GM10248 (cell line): ENCODE results near the gene OPRL1.

Source experiments
- CTCF ChIA-PET: fragments of 300-600 bp; sonication (Branson Sonifier 250); formaldehyde crosslinking; extraction: SDS; loops from one replicate; lab custom pipeline; 2021; ENCODE audit warnings: antibody characterized with exemption; lab: Yijun Ruan, JAX
- POLR2A ChIA-PET: fragments of 350-650 bp; sonication (Branson Sonifier 250); formaldehyde crosslinking; extraction: SDS; loops from one replicate; lab custom pipeline; 2020; ENCODE audit warnings: antibody characterized with exemption; lab: Yijun Ruan, JAX
- DNase-seq: peaks from one replicate; pipeline ENCODE4 v3.0.0; 2012; ENCODE audit errors: extremely low spot score
- CTCF ChIP-seq: IDR thresholded peaks from 2 replicates; pipeline ENCODE4 v1.5.1; 2012; ENCODE audit warnings: mild to moderate bottlenecking, low read depth; ENCODE audit errors: extremely low read depth, missing control alignments, control extremely low read depth

OPRL1 gene

GRCh38 chr20:64051033-64051452, 28.8 kb upstream of the OPRL1 start:
- ChIA-PET POLR2A (no interaction called here), CTCF (interaction anchor here (0.8 to 7.8 kb wide), 2 partner anchors 12 to 74 kb away, joined by 3 to 69 read pairs; no protein-coding TSS in a partner anchor)
- no peak for DNase-seq
- no peak for TF ChIP-seq CTCF

GRCh38 chr20:64051561-64052325, 28.1 kb upstream of the OPRL1 start:
- ChIA-PET CTCF (interaction anchor here (3.5 to 7.8 kb wide), 2 partner anchors 12 to 72 kb away, joined by 12 to 69 read pairs; partner anchors contain the start of genes PRPF6 and SAMD10), POLR2A (no interaction called here)
- TF ChIP-seq CTCF = no peak
- DNase-seq = no peak

DNA sequence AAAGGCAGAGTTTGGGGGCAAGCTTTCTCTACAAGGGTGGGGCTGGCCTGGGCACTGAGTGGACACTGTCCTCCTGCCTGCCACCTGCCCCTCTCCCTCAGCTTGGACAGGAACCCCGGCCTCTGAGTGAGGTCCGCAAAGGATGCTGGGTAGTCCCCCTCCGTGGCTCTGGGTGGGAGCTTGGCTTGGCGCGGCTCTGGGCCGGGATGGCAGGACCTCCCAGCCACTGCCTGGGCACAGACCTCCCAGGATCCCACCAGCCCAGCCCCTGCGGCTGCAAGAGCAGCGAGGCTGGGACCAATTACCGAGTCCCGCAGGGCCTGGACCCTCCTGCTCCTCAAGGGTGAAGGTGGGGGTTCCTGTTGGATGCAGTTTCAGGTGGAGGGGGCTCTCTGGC, 27.6 kb upstream of the OPRL1 start:
- ChIA-PET POLR2A (no interaction called here), CTCF (interaction anchor here (3.5 to 7.8 kb wide), 2 partner anchors 13 to 72 kb away, joined by 12 to 69 read pairs; partner anchors contain the start of genes PRPF6 and SAMD10)
- no peak for TF ChIP-seq CTCF
- DNase-seq = no peak

GRCh38 chr20:64052987-64053840, 26.7 kb upstream of the OPRL1 start:
- no peak for DNase-seq
- no peak for TF ChIP-seq CTCF
- CTCF ChIA-PET = interaction anchor here (1.3 to 7.8 kb wide), 7 partner anchors 9 to 73 kb away, joined by 3 to 69 read pairs (median 7); partner anchors contain the start of genes LKAAEAR1, PRPF6, SAMD10 and TCEA2
- POLR2A ChIA-PET = interaction anchor here (0.5 to 1.2 kb wide), 2 partner anchors 17 to 151 kb away, joined by 3 read pairs; partner anchors contain the start of gene C20orf204

DNA sequence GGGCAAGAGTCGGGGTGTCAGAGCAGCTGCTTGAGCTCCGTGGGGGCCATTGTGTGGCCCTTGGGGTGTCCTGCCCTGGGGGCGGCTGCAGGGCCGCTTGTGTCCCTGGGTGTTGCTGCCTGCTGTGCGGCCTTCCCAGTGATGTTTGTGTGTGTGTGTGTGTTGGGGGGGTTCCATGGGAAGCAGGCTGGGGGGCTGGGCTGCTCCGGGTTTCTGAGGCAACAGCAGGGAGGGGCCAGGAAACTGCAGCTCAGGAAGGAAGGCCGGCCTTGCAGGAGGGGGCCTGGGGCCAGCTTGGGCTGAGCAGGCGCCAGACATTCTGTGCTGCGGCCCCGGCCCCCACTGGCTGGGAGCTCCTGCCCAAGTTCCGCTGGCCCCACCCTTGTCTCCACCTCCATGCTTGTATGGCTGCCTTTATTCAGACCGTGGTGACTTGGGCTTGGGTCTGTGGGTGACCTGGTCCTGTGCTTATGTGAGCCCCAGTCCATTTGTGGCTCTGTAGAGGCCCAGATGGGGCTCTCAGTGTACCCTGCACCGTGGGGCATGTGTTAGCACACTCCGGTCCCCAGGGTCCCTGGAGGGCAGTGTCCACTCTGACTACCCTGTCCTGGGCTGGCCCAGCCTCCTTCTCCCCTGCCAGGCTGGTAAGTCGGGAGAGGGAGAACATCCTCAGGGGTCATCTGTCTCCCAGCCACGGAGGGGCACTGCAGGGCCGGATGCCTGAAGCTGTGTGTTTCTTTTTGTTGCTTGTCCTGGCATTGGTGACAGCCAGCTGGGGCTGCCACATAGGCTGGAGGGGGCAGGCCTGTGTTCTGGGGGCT, 25.8 kb upstream of the OPRL1 start:
- ChIA-PET CTCF (interaction anchor here (0.9 to 7.8 kb wide), 10 partner anchors 9 to 517 kb away, joined by 3 to 69 read pairs (median 5); partner anchors contain the start of genes LKAAEAR1, PRPF6, PTK6 and SAMD10), POLR2A (interaction anchor here (0.5 to 1.2 kb wide), 2 partner anchors 18 to 152 kb away, joined by 3 read pairs; partner anchors contain the start of gene C20orf204)
- peak; percentile 62 for DNase-seq
- TF ChIP-seq CTCF = peak; percentile 41
